Keratinocyte (primary cell): ENCODE measurements around the gene LARGE1.

ENCODE experiments used
- CTCF ChIP-seq, 3 experiments: IDR thresholded peaks in 1 of 3; conservative IDR thresholded peaks in 1 of 3; optimal IDR thresholded peaks in 1 of 3; 2 replicates in 2 of 3; 3 replicates in 1 of 3; pipeline versions ENCODE3 to v1.5.1; 2011; ENCODE audit warnings: low read length in 3 of 3, mild to moderate bottlenecking in 3 of 3, moderate library complexity in 2 of 3, control low read depth in 1 of 3, inconsistent platforms in 1 of 3; ENCODE audit not compliant: insufficient read depth in 2 of 3; ENCODE audit errors: extremely low read depth in 1 of 3
- EZH2 ChIP-seq: IDR thresholded peaks from one replicate; pipeline ENCODE4 v1.6.1; 2012; ENCODE audit warnings: inconsistent platforms, mild to moderate bottlenecking, low read length, moderate library complexity

- TF ChIP-seq CTCF (optimal IDR thresholded peaks at IDR 0.05 in 1 of 3, IDR thresholded peaks at IDR 0.05 in 1 of 3, conservative IDR thresholded peaks at IDR 0.05 in 1 of 3; ENCODE audit: extremely low read depth in 1 of 3, insufficient read depth in 2 of 3, low read length in 3 of 3): no peak
- TF ChIP-seq EZH2: no peak
These were observed 194.0 kb downstream of the LARGE1 start for GRCh38 chr22:33726294-33726734.
